Measurements from ENCODE around the gene FOXD2. TPM values are rescaled to one million over a fixed set of nuclear protein-coding genes. Genes with fewer than 3 reads are reported as not detected.

FOXD2 gene
- total RNA-seq, 1 experiment from 2014 or later: 0.07 TPM

DNA sequence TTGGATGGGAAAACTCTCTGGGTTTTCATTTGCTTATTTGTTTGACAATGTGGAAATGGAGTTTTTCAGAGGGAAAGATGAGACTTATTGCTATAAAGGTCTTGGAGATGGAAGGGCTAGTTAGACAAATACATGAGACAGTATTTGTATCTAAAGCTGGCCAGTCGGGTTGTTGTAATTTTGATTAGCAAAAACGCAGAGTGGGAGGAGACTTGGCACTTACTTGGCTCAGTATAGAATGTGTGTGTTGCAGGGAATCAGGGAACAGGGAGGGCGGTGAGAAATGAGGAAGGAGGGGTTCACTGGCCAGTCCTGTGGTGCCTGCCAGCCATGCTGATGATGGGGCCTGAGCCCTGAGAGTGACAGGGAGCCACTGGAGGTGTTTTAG, 27.8 kb upstream of the FOXD2 start:
- DNase-seq: no peak
- Histone ChIP-seq H3K27me3 (ENCODE audit: low read length) (no peaks in the 10 kb centered on the region), H3K9me3 (ENCODE audit: low read length) (no peaks in the 10 kb centered on the region), H3K4me3 (ENCODE audit: low read length) (no peak overlapping the region), H3K4me2 (ENCODE audit: low read depth, low read length, poor library complexity, severe bottlenecking) (no peak overlapping the region), H3K9ac (ENCODE audit: low read length) (no peak overlapping the region), H3K36me3 (ENCODE audit: insufficient read depth, low read length) (no peaks in the 10 kb centered on the region), H4K20me1 (ENCODE audit: insufficient read depth, low read depth, low read length) (peaks cover 10% of the 10 kb centered on the region; the same call in 1 of the 2 replicates), H3K79me2 (ENCODE audit: low read length) (no peaks in the 10 kb centered on the region), H3K9me2 (replicated peaks; ENCODE audit: insufficient read depth, low read length) (no peaks in the 10 kb centered on the region), H3K4me1 (ENCODE audit: low read length) (peaks cover 25% of the 10 kb centered on the region), H3K27ac (ENCODE audit: low read length) (no peak overlapping the region), H2AFZ (ENCODE audit: low read length) (no peak overlapping the region)

DNA sequence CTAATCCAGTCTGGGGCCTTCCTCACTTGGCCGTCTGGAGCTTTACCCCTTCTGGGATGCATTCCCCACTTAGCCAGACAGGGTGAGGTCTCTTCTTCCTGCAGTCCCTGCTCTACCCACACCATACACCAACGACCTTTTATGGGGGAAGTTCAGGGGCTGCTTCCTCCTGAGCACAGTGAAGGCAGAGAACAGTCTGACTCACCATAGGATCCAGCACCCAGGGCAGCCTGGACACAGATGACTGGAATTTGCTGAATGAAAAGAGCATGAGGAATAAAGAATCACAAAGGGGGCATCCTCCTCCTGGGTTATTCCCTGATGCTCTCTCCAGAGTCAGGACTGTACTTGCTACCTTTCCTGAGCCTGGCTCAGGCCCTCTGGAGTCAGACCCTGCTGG, 26.4 kb upstream of the FOXD2 start:
- no peak overlapping the region for H2AFZ ChIP-seq (ENCODE audit: low read length)
- H3K9me3 ChIP-seq (ENCODE audit: low read length): no peaks in the 10 kb centered on the region
- H3K4me1 ChIP-seq (ENCODE audit: low read length): peaks cover 11% of the 10 kb centered on the region
- H3K36me3 ChIP-seq (ENCODE audit: insufficient read depth, low read length): no peaks in the 10 kb centered on the region
- H3K4me2 ChIP-seq (ENCODE audit: low read depth, low read length, poor library complexity, severe bottlenecking): no peak overlapping the region
- no peaks in the 10 kb centered on the region for H3K79me2 ChIP-seq (ENCODE audit: low read length)
- H3K27ac ChIP-seq (ENCODE audit: low read length): no peak overlapping the region
- DNase-seq: no peak
- H3K27me3 ChIP-seq (ENCODE audit: low read length): no peaks in the 10 kb centered on the region
- H3K9ac ChIP-seq (ENCODE audit: low read length): no peak overlapping the region
- H3K9me2 ChIP-seq (replicated peaks; ENCODE audit: insufficient read depth, low read length): no peaks in the 10 kb centered on the region
- H3K4me3 ChIP-seq (ENCODE audit: low read length): no peak overlapping the region
- peaks cover 11% of the 10 kb centered on the region; the same call in 1 of the 2 replicates for H4K20me1 ChIP-seq (ENCODE audit: insufficient read depth, low read depth, low read length)

DNA sequence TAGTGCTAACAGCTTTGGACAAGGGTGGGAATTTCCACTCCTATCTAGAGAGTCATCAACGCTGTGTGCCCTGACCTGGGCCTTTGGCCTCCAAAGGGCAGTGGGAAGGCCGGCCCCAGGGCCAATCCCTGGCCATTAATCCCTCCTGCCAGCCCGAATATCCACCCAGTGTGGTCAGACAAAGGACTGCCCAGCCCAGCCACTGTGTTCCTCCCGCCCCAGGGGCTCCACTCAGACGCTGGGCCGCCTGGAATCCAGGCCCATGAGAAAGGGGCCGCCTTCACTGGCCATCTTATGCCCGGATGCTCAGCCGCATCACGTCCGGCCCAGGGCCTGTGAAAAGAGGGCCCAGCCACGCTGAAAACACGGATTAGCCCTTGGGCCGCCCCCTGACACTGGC, 25.4 kb upstream of the FOXD2 start:
- peaks cover under 1% of the 10 kb centered on the region for H3K4me1 ChIP-seq (ENCODE audit: low read length)
- H3K4me3 ChIP-seq (ENCODE audit: low read length): no peak overlapping the region
- no peaks in the 10 kb centered on the region for H3K27me3 ChIP-seq (ENCODE audit: low read length)
- H3K9ac ChIP-seq (ENCODE audit: low read length): no peak overlapping the region
- H3K9me2 ChIP-seq (replicated peaks; ENCODE audit: insufficient read depth, low read length): no peaks in the 10 kb centered on the region
- no peak overlapping the region for H3K4me2 ChIP-seq (ENCODE audit: low read depth, low read length, poor library complexity, severe bottlenecking)
- no peaks in the 10 kb centered on the region for H3K36me3 ChIP-seq (ENCODE audit: insufficient read depth, low read length)
- no peak overlapping the region for H3K27ac ChIP-seq (ENCODE audit: low read length)
- no peaks in the 10 kb centered on the region for H3K79me2 ChIP-seq (ENCODE audit: low read length)
- DNase-seq: no peak
- H3K9me3 ChIP-seq (ENCODE audit: low read length): no peaks in the 10 kb centered on the region
- no peak overlapping the region for H2AFZ ChIP-seq (ENCODE audit: low read length)
- peaks cover 11% of the 10 kb centered on the region; the same call in 1 of the 2 replicates for H4K20me1 ChIP-seq (ENCODE audit: insufficient read depth, low read depth, low read length)

DNA sequence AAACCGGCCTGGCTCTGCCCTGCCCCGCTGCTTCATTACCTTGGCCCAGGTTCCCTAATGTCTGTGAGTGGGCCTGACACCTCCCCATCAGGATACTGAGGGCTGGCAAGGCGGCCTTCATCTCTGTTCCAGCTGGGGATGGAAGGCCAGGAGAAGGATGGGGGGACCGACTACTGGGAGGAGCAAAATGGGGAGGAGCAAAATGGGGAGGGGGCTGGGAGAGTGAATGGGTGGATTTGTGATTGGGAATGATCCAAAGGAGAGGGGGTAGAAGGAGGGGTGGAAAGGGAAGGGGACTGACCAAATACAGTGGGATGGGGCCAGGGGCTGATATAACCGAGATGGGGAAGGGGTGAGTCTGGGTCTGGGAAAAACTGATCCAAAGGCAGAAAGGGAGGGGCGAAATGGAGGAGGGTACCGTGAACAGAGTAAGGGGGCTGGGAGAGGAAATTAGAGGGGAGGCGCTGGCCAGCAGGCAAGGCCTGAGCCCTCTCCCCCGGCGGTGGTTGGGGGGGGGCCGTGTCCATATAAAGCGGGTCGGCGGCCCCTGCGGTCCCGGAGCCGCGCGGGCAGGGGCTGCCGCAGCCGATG, 22.0 kb upstream of the FOXD2 start, which contains the start of gene FOXE3:
Gene FOXE3 (plus strand): TSS at position 558 of the 591 bp plus-strand sequence. CDS start 31 bp downstream, at position 589.
- Histone ChIP-seq H3K9me2 (replicated peaks; ENCODE audit: insufficient read depth, low read length) (no peaks in the 10 kb centered on the region), H3K9ac (ENCODE audit: low read length) (no peak within 1 kb of the TSS), H3K27ac (ENCODE audit: low read length) (no peak within 1 kb of the TSS), H3K79me2 (ENCODE audit: low read length) (no peaks in the 10 kb centered on the region), H3K27me3 (ENCODE audit: low read length) (no peaks in the 10 kb centered on the region), H4K20me1 (ENCODE audit: insufficient read depth, low read depth, low read length) (peaks cover 11% of the 10 kb centered on the region; the same call in 1 of the 2 replicates), H3K4me1 (ENCODE audit: low read length) (no peaks in the 10 kb centered on the region), H3K9me3 (ENCODE audit: low read length) (no peaks in the 10 kb centered on the region), H3K36me3 (ENCODE audit: insufficient read depth, low read length) (no peaks in the 10 kb centered on the region), H3K4me2 (ENCODE audit: low read depth, low read length, poor library complexity, severe bottlenecking) (no peak within 1 kb of the TSS), H3K4me3 (ENCODE audit: low read length) (no peak within 1 kb of the TSS), H2AFZ (ENCODE audit: low read length) (no peak within 1 kb of the TSS)
- DNase-seq: no peak

DNA sequence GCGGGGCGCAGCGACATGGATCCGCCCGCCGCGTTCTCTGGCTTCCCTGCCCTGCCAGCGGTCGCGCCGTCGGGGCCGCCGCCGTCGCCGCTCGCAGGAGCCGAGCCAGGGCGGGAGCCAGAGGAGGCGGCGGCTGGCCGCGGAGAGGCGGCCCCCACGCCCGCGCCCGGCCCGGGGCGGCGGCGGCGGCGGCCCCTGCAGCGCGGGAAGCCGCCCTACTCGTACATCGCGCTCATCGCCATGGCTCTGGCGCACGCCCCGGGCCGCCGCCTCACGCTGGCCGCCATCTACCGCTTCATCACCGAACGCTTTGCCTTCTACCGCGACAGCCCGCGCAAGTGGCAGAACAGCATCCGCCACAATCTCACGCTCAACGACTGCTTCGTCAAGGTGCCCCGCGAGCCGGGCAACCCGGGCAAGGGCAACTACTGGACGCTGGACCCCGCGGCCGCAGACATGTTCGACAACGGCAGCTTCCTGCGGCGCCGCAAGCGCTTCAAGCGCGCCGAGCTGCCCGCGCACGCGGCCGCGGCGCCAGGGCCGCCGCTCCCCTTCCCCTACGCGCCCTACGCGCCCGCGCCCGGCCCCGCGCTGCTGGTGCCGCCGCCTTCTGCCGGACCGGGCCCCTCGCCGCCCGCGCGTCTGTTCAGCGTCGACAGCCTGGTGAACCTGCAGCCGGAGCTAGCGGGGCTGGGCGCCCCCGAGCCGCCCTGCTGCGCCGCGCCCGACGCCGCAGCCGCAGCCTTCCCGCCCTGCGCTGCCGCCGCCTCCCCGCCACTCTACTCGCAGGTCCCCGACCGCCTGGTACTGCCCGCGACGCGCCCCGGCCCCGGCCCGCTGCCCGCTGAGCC, 21.3 kb upstream of the FOXD2 start:
- no peaks in the 10 kb centered on the region for H3K9me2 ChIP-seq (replicated peaks; ENCODE audit: insufficient read depth, low read length)
- H3K79me2 ChIP-seq (ENCODE audit: low read length): no peaks in the 10 kb centered on the region
- H3K9me3 ChIP-seq (ENCODE audit: low read length): no peaks in the 10 kb centered on the region
- no peaks in the 10 kb centered on the region for H3K27me3 ChIP-seq (ENCODE audit: low read length)
- H3K4me1 ChIP-seq (ENCODE audit: low read length): no peaks in the 10 kb centered on the region
- no peak overlapping the region for H3K27ac ChIP-seq (ENCODE audit: low read length)
- no peak overlapping the region for H3K9ac ChIP-seq (ENCODE audit: low read length)
- no peak overlapping the region for H3K4me3 ChIP-seq (ENCODE audit: low read length)
- 0 out of 2 replicates have a peak, but pooled peaks cover 7% of the 10 kb centered on the region for H4K20me1 ChIP-seq (ENCODE audit: insufficient read depth, low read depth, low read length)
- H3K36me3 ChIP-seq (ENCODE audit: insufficient read depth, low read length): no peaks in the 10 kb centered on the region
- no peak overlapping the region for H2AFZ ChIP-seq (ENCODE audit: low read length)
- no peak overlapping the region for H3K4me2 ChIP-seq (ENCODE audit: low read depth, low read length, poor library complexity, severe bottlenecking)
- no peak for DNase-seq

DNA sequence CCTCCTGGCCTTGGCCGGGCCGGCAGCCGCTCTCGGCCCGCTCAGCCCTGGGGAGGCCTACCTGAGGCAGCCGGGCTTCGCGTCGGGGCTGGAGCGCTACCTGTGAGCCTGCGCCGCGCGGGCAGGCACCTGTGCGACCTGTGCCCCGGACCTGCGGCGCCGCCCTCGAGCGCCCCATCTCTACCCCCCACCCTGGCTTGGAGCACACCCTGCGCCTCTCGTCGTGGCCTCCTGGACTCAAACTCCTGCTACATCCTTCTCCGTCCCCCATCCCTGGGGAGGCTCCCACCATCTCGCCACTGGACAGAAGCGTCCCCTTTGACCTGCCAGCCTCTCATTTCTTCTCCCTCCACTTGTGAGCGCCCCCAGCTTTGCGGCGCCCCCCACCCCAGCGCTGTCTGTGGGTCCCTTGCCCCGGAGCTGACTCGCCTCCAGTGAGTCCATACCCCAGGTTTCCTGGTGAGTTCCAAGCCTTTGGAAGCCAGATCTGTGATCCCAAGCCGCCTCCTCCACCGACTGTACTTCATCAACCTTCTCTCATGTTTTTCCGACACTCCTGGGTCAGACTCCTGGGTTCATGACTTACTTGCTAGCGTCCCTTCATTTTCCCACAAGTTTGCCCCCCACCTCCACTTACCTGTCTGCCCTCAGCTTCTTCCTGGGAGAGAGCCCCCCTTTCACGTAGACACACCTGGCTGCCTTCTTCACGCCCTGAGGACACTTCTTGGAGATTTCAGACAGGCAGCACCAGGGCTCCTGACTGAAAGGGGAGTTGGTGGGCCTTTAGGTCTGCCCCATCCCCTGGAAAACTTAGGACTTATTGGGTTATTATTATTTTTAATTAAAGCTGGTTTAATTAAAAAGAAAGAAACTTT, 20.4 kb upstream of the FOXD2 start:
- Histone ChIP-seq H3K9ac (ENCODE audit: low read length) (no peak overlapping the region), H3K4me3 (ENCODE audit: low read length) (no peak overlapping the region), H3K27ac (ENCODE audit: low read length) (no peak overlapping the region), H3K79me2 (ENCODE audit: low read length) (no peaks in the 10 kb centered on the region), H2AFZ (ENCODE audit: low read length) (no peak overlapping the region), H4K20me1 (ENCODE audit: insufficient read depth, low read depth, low read length) (0 out of 2 replicates have a peak, but pooled peaks cover 7% of the 10 kb centered on the region), H3K4me2 (ENCODE audit: low read depth, low read length, poor library complexity, severe bottlenecking) (no peak overlapping the region), H3K36me3 (ENCODE audit: insufficient read depth, low read length) (no peaks in the 10 kb centered on the region), H3K9me2 (replicated peaks; ENCODE audit: insufficient read depth, low read length) (no peaks in the 10 kb centered on the region), H3K4me1 (ENCODE audit: low read length) (no peaks in the 10 kb centered on the region), H3K27me3 (ENCODE audit: low read length) (no peaks in the 10 kb centered on the region), H3K9me3 (ENCODE audit: low read length) (no peaks in the 10 kb centered on the region)
- no peak for DNase-seq

DNA sequence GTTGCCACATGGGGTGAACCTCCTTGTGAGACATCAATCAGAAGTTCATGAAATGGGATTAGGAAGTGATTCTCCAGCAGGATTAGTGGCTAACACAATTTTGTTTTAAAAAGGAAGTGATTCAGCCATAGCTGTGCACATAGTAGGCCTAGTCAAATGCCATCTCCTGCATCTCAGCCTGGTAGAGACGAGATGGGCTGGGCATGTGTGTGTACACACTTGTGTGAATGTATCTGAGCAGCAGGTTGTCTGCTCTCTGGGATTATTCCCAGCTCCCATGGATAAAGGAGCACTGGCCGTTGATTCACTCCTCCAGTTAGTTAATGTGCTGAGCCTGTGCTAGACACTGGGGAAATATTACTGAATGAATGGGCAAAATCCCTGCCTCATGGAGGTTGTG, 19.7 kb upstream of the FOXD2 start:
- H3K4me2 ChIP-seq (ENCODE audit: low read depth, low read length, poor library complexity, severe bottlenecking): no peak overlapping the region
- H3K9me3 ChIP-seq (ENCODE audit: low read length): no peaks in the 10 kb centered on the region
- no peaks in the 10 kb centered on the region for H3K4me1 ChIP-seq (ENCODE audit: low read length)
- no peaks in the 10 kb centered on the region for H3K9me2 ChIP-seq (replicated peaks; ENCODE audit: insufficient read depth, low read length)
- H3K36me3 ChIP-seq (ENCODE audit: insufficient read depth, low read length): no peaks in the 10 kb centered on the region
- H3K4me3 ChIP-seq (ENCODE audit: low read length): no peak overlapping the region
- H3K27me3 ChIP-seq (ENCODE audit: low read length): no peaks in the 10 kb centered on the region
- H3K9ac ChIP-seq (ENCODE audit: low read length): no peak overlapping the region
- no peak for DNase-seq
- 0 out of 2 replicates have a peak, but pooled peaks cover 7% of the 10 kb centered on the region for H4K20me1 ChIP-seq (ENCODE audit: insufficient read depth, low read depth, low read length)
- no peak overlapping the region for H3K27ac ChIP-seq (ENCODE audit: low read length)
- no peak overlapping the region for H2AFZ ChIP-seq (ENCODE audit: low read length)
- H3K79me2 ChIP-seq (ENCODE audit: low read length): no peaks in the 10 kb centered on the region

All from Karpas-422 (cell line).